Gastrocnemius medialis (tissue), 4 donors: ENCODE data around the gene FBN2.

Source experiments
- POLR2A ChIP-seq, 2 donors: fragments of 450-650 bp; IDR thresholded peaks; one replicate each; pipeline ENCODE4 v1.6.1; 2017; ENCODE audit warnings: antibody characterized with exemption in 2 of 2, mild to moderate bottlenecking in 2 of 2, moderate library complexity in 2 of 2
- TF ChIP-seq, protein P1 (sequence below), 5 experiments: fragments of 450-650 bp in 3 of 5; fragments of 200-600 bp in 2 of 5; sonication (generic) in 2 of 5; IDR thresholded peaks in 4 of 5; conservative IDR thresholded peaks in 1 of 5; 1 replicate in 4 of 5; 2 replicates in 1 of 5; pipeline ENCODE4 v1.5.1; 2016 to 2019; ENCODE audit warnings: antibody characterized with exemption in 5 of 5, mild to moderate bottlenecking in 3 of 5, moderate library complexity in 3 of 5

GRCh38 chr5:128304088-128304487, 234.0 kb downstream of the FBN2 start:
- TF ChIP-seq, protein P1, sequence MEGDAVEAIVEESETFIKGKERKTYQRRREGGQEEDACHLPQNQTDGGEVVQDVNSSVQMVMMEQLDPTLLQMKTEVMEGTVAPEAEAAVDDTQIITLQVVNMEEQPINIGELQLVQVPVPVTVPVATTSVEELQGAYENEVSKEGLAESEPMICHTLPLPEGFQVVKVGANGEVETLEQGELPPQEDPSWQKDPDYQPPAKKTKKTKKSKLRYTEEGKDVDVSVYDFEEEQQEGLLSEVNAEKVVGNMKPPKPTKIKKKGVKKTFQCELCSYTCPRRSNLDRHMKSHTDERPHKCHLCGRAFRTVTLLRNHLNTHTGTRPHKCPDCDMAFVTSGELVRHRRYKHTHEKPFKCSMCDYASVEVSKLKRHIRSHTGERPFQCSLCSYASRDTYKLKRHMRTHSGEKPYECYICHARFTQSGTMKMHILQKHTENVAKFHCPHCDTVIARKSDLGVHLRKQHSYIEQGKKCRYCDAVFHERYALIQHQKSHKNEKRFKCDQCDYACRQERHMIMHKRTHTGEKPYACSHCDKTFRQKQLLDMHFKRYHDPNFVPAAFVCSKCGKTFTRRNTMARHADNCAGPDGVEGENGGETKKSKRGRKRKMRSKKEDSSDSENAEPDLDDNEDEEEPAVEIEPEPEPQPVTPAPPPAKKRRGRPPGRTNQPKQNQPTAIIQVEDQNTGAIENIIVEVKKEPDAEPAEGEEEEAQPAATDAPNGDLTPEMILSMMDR (IDR thresholded peaks at IDR 0.05 in 4 of 5, conservative IDR thresholded peaks at IDR 0.05 in 1 of 5), result no peak
- TF ChIP-seq POLR2A (IDR thresholded peaks at IDR 0.05), result no peak
